ENCODE data around the gene AASS.

Gene AASS

GRCh38 chr7:122103064-122103463 is 41.0 kb downstream of the AASS start:
- no peak for DNase-seq

- DNase-seq = no peak
Observed at GRCh38 chr7:122100021-122100420, 44.0 kb downstream of the AASS start.

- no peak for DNase-seq
Observed at GRCh38 chr7:122095642-122096041, 48.4 kb downstream of the AASS start.

- no peak for DNase-seq
Observed at GRCh38 chr7:122094549-122094948, 49.5 kb downstream of the AASS start.

- DNase-seq = peak; percentile 53 to 85
Observed at GRCh38 chr7:122092964-122093797, 50.9 kb downstream of the AASS start.

- DNase-seq = no peak
Observed at GRCh38 chr7:122082670-122083069, 61.4 kb downstream of the AASS start.

- no peak for DNase-seq
Observed at GRCh38 chr7:122082160-122082559, 61.9 kb downstream of the AASS start.

GRCh38 chr7:122073635-122074034 is 70.4 kb downstream of the AASS start:
- DNase-seq = no peak

- no peak for DNase-seq
Observed at GRCh38 chr7:122072924-122073599, 71.0 kb downstream of the AASS start.

- no peak for DNase-seq
Observed at GRCh38 chr7:122072272-122072671, 71.8 kb downstream of the AASS start.

GRCh38 chr7:122070834-122071233 is 73.2 kb downstream of the AASS start:
- no peak for DNase-seq

GRCh38 chr7:122070062-122070461 is 74.0 kb downstream of the AASS start:
- no peak for DNase-seq

- DNase-seq = no peak
Observed at GRCh38 chr7:122068999-122069398, 75.0 kb downstream of the AASS start.

GRCh38 chr7:122068046-122068445 is 76.0 kb downstream of the AASS start:
- no peak for DNase-seq

GRCh38 chr7:122067077-122067476 is 77.0 kb downstream of the AASS start:
- DNase-seq = no peak

GRCh38 chr7:122064971-122065370 is 79.1 kb downstream of the AASS start:
- DNase-seq = no peak

- DNase-seq = no peak
Observed at GRCh38 chr7:122063146-122063545, 80.9 kb downstream of the AASS start.

- no peak for DNase-seq
Observed at GRCh38 chr7:122059542-122059941, 84.5 kb downstream of the AASS start.

GRCh38 chr7:122056977-122057376 is 87.1 kb downstream of the AASS start:
- DNase-seq = no peak

- DNase-seq = no peak
Observed at GRCh38 chr7:122055073-122055472, 89.0 kb downstream of the AASS start.

- no peak for DNase-seq
Observed at GRCh38 chr7:122054393-122054792, 89.7 kb downstream of the AASS start.

GRCh38 chr7:122046402-122046801 is 97.6 kb downstream of the AASS start:
- DNase-seq = no peak

- DNase-seq = no peak
Observed at GRCh38 chr7:122040147-122040546, 103.9 kb downstream of the AASS start.

GRCh38 chr7:122038904-122039303 is 105.1 kb downstream of the AASS start:
- no peak for DNase-seq

Data from inflammatory macrophage treated with lipopolysaccharide for 1 hour (primary cell).